HEK293 (cell line): ENCODE measurements around the gene CLIC5.

Experiments used
- CTCF ChIA-PET: fragments of 350-600 bp; formaldehyde crosslinking; extraction: SDS; loops from one replicate; lab custom pipeline; 2021; ENCODE audit warnings: antibody characterized with exemption; lab: Yijun Ruan, JAX
- POLR2A ChIA-PET: fragments of 300-600 bp; formaldehyde crosslinking; extraction: SDS; loops from one replicate; lab custom pipeline; 2020; ENCODE audit warnings: antibody characterized with exemption, inconsistent platforms; lab: Yijun Ruan, JAX
- H3K27ac ChIP-seq: fragments of 200-500 bp; sonication (Bioruptor generic); 2 replicates; pipeline ENCODE4 v1.5.1; 2014; ENCODE audit warnings: low read depth, low read length, control low read depth, inconsistent platforms; ENCODE audit errors: extremely low read depth
- H3K36me3 ChIP-seq, 2 experiments: fragments of 200-500 bp in 1 of 2; sonication (Bioruptor generic) in 1 of 2; 1 replicate in 1 of 2; 2 replicates in 1 of 2; pipeline ENCODE4 v1.5.1; 2014 to 2017; ENCODE audit warnings: inconsistent platforms in 2 of 2, low read length in 2 of 2; ENCODE audit not compliant: control insufficient read depth in 2 of 2, insufficient read depth in 1 of 2
- H3K4me1 ChIP-seq: fragments of 200-500 bp; sonication (Bioruptor generic); 2 replicates; pipeline ENCODE4 v1.5.1; 2014; ENCODE audit warnings: mild to moderate bottlenecking, low read length, inconsistent platforms; ENCODE audit not compliant: control insufficient read depth, insufficient read depth
- H3K4me3 ChIP-seq: 2 replicates; pipeline ENCODE4 v1.5.1; 2011; ENCODE audit warnings: low read depth, mild to moderate bottlenecking, control low read depth, low read length, moderate library complexity
- H3K9me3 ChIP-seq: fragments of 200-500 bp; sonication (Bioruptor generic); 2 replicates; pipeline ENCODE4 v1.5.1; 2014; ENCODE audit warnings: low read depth, low read length, inconsistent platforms; ENCODE audit not compliant: control insufficient read depth, insufficient read depth
- EGR2 ChIP-seq: fragments of 450-650 bp; formaldehyde crosslinking; IDR thresholded peaks from 2 replicates; pipeline ENCODE4 v1.5.1; 2016; ENCODE audit warnings: low read depth, missing biosample characterization, missing genetic modification characterization
- GLI4 ChIP-seq: fragments of 450-650 bp; formaldehyde crosslinking; IDR thresholded peaks from 2 replicates; pipeline ENCODE4 v1.5.1; 2016; ENCODE audit warnings: missing biosample characterization, missing genetic modification characterization
- HOXC10 ChIP-seq: sonication (generic); formaldehyde crosslinking; IDR thresholded peaks from 2 replicates; pipeline ENCODE4 v1.8.1; 2023; ENCODE audit warnings: mild to moderate bottlenecking, missing genetic modification reagents
- MEIS1 ChIP-seq: sonication (generic); formaldehyde crosslinking; IDR thresholded peaks from 2 replicates; pipeline ENCODE4 v1.8.1; 2022; ENCODE audit warnings: missing genetic modification reagents, mild to moderate bottlenecking, borderline replicate concordance
- OVOL3 ChIP-seq: fragments of 450-650 bp; formaldehyde crosslinking; IDR thresholded peaks from 2 replicates; pipeline ENCODE4 v1.5.1; 2016; ENCODE audit warnings: missing biosample characterization, missing genetic modification characterization
- PRDM1 ChIP-seq: fragments of 450-650 bp; formaldehyde crosslinking; IDR thresholded peaks from 2 replicates; pipeline ENCODE4; 2016; ENCODE audit warnings: missing biosample characterization, missing genetic modification characterization
- SCRT2 ChIP-seq: fragments of 450-650 bp; formaldehyde crosslinking; IDR thresholded peaks from 2 replicates; pipeline ENCODE4 v1.5.1; 2016; ENCODE audit warnings: missing biosample characterization, missing genetic modification characterization
- YY1 ChIP-seq: fragments of 450-650 bp; formaldehyde crosslinking; IDR thresholded peaks from 2 replicates; pipeline ENCODE4 v1.5.1; 2018; ENCODE audit warnings: missing biosample characterization, missing genetic modification characterization
- ZIC2 ChIP-seq: fragments of 450-650 bp; formaldehyde crosslinking; IDR thresholded peaks from 2 replicates; pipeline ENCODE4 v1.5.1; 2016; ENCODE audit warnings: missing biosample characterization, missing genetic modification characterization
- ZNF132 ChIP-seq: fragments of 450-650 bp; formaldehyde crosslinking; IDR thresholded peaks from 2 replicates; pipeline ENCODE4 v1.5.1; 2017; ENCODE audit warnings: missing biosample characterization, missing genetic modification characterization, borderline replicate concordance
- ZNF133 ChIP-seq: fragments of 450-650 bp; formaldehyde crosslinking; IDR thresholded peaks from 2 replicates; pipeline ENCODE4 v1.5.1; 2016; ENCODE audit warnings: missing biosample characterization, missing genetic modification characterization
- ZNF138 ChIP-seq: fragments of 450-650 bp; formaldehyde crosslinking; IDR thresholded peaks from 2 replicates; pipeline ENCODE4 v1.5.1; 2016; ENCODE audit warnings: missing biosample characterization, missing genetic modification characterization, borderline replicate concordance
- ZNF175 ChIP-seq: fragments of 450-650 bp; formaldehyde crosslinking; IDR thresholded peaks from 2 replicates; pipeline ENCODE4 v1.5.1; 2016; ENCODE audit warnings: missing biosample characterization, missing genetic modification characterization
- ZNF302 ChIP-seq: fragments of 450-650 bp; formaldehyde crosslinking; IDR thresholded peaks from 2 replicates; pipeline ENCODE4 v1.5.1; 2016; ENCODE audit warnings: missing biosample characterization, missing genetic modification characterization, low read depth
- ZNF530 ChIP-seq: fragments of 450-650 bp; formaldehyde crosslinking; IDR thresholded peaks from 2 replicates; pipeline ENCODE4 v1.5.1; 2016; ENCODE audit warnings: low read depth, missing biosample characterization, missing genetic modification characterization
- ZNF677 ChIP-seq: fragments of 450-650 bp; IDR thresholded peaks from 2 replicates; pipeline ENCODE4 v1.5.0; 2018; ENCODE audit warnings: missing biosample characterization, mild to moderate bottlenecking, missing genetic modification characterization, moderate library complexity
- ZNF791 ChIP-seq: fragments of 450-650 bp; formaldehyde crosslinking; IDR thresholded peaks from 2 replicates; pipeline ENCODE4 v1.5.1; 2016; ENCODE audit warnings: missing biosample characterization, missing genetic modification characterization
- TF ChIP-seq, protein P1 (sequence below): fragments of 450-650 bp; formaldehyde crosslinking; IDR thresholded peaks from 2 replicates; pipeline ENCODE4 v1.5.1; 2016; ENCODE audit warnings: missing biosample characterization, missing genetic modification characterization, borderline replicate concordance
- TF ChIP-seq, protein P2 (sequence below): fragments of 450-650 bp; formaldehyde crosslinking; conservative IDR thresholded peaks from 2 replicates; pipeline ENCODE4 v1.5.1; 2016; ENCODE audit warnings: low read depth, missing biosample characterization, missing genetic modification characterization
- TF ChIP-seq, protein P3 (sequence below): fragments of 450-650 bp; formaldehyde crosslinking; IDR thresholded peaks from 2 replicates; pipeline ENCODE4 v1.5.1; 2016; ENCODE audit warnings: missing biosample characterization, missing genetic modification characterization
- TF ChIP-seq, protein P4 (sequence below): fragments of 450-650 bp; formaldehyde crosslinking; IDR thresholded peaks from 2 replicates; pipeline ENCODE4 v1.5.1; 2017; ENCODE audit warnings: missing biosample characterization, mild to moderate bottlenecking, missing genetic modification characterization, moderate library complexity
- TF ChIP-seq, protein P5 (sequence below): fragments of 450-650 bp; formaldehyde crosslinking; IDR thresholded peaks from 2 replicates; pipeline ENCODE4 v1.5.1; 2016; ENCODE audit warnings: missing biosample characterization, missing genetic modification characterization

The CLIC5 gene

DNA sequence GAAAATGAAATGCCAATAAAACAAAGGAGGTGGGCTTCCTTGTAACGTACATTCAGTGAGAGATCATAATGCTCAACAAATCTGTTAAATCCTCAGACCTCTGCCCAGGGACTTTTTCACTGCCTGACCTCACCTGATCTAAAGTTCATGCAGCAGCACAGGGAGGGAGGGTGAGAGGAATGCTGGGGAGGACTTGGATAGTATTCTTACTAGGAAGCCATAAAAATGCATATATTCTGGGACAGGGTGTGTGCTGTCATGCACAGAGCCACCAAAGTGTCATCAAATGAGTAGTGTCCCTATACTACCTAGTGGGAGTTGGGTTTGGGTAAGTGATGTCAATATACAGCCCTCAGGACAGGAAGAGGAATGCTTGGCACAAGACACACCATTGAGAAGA lies 32.6 kb downstream of the CLIC5 start:
- no peak overlapping the region for H3K27ac ChIP-seq
- no peaks in the 10 kb centered on the region for H3K9me3 ChIP-seq
- no peak overlapping the region for H3K4me3 ChIP-seq
- CTCF ChIA-PET, result no interaction called here
- POLR2A ChIA-PET, result no interaction called here
- H3K36me3 ChIP-seq, result no peaks in the 10 kb centered on the region
- no peaks in the 10 kb centered on the region for H3K4me1 ChIP-seq
- TF ChIP-seq HOXC10 (CRISPR knock-in tag) (no peak), MEIS1 (CRISPR knock-in tag) (no peak), YY1 (tag by site-specific recombination) (no peak), ZNF175 (tag by site-specific recombination) (no peak), SCRT2 (tag by site-specific recombination) (no peak)
- TF ChIP-seq, protein P1, sequence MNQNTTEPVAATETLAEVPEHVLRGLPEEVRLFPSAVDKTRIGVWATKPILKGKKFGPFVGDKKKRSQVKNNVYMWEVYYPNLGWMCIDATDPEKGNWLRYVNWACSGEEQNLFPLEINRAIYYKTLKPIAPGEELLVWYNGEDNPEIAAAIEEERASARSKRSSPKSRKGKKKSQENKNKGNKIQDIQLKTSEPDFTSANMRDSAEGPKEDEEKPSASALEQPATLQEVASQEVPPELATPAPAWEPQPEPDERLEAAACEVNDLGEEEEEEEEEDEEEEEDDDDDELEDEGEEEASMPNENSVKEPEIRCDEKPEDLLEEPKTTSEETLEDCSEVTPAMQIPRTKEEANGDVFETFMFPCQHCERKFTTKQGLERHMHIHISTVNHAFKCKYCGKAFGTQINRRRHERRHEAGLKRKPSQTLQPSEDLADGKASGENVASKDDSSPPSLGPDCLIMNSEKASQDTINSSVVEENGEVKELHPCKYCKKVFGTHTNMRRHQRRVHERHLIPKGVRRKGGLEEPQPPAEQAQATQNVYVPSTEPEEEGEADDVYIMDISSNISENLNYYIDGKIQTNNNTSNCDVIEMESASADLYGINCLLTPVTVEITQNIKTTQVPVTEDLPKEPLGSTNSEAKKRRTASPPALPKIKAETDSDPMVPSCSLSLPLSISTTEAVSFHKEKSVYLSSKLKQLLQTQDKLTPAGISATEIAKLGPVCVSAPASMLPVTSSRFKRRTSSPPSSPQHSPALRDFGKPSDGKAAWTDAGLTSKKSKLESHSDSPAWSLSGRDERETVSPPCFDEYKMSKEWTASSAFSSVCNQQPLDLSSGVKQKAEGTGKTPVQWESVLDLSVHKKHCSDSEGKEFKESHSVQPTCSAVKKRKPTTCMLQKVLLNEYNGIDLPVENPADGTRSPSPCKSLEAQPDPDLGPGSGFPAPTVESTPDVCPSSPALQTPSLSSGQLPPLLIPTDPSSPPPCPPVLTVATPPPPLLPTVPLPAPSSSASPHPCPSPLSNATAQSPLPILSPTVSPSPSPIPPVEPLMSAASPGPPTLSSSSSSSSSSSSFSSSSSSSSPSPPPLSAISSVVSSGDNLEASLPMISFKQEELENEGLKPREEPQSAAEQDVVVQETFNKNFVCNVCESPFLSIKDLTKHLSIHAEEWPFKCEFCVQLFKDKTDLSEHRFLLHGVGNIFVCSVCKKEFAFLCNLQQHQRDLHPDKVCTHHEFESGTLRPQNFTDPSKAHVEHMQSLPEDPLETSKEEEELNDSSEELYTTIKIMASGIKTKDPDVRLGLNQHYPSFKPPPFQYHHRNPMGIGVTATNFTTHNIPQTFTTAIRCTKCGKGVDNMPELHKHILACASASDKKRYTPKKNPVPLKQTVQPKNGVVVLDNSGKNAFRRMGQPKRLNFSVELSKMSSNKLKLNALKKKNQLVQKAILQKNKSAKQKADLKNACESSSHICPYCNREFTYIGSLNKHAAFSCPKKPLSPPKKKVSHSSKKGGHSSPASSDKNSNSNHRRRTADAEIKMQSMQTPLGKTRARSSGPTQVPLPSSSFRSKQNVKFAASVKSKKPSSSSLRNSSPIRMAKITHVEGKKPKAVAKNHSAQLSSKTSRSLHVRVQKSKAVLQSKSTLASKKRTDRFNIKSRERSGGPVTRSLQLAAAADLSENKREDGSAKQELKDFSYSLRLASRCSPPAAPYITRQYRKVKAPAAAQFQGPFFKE (tag by site-specific recombination), result no peak

DNA sequence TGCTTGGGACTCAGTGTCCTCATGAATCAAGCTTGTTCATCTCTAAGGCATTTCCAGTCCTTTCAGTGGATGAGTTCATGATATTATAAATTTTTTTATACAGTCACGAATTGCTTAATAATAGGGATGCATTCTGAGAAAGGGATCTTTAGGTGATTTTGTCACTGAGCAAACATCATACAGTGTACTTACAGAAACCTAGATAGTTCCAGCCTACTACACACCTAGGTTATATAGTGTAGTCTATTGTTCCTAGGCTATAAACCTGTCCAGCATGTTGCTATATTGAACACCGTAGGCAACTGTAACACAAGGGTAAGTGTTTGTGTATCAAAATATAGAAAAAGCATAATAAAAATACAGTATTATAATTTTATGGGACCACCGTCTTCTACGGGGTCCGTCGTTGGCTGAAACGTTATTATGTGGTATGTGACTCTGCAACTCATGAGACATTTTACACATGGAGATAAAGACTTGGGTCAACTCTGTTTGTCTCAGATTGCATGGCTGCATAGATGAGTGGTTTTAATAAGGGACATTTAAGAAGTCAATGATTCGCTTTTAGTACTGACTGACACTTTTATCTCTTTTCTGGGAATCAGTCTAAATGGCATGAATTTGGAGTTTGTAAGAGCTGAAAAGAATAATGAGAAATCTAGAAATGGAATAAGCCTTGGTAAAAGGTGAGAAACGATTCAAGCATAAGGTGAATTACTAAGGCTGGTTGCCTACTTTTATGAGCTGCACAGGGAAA lies 33.2 kb downstream of the CLIC5 start:
- POLR2A ChIA-PET, result no interaction called here
- H3K4me1 ChIP-seq, result no peaks in the 10 kb centered on the region
- CTCF ChIA-PET, result no interaction called here
- no peaks in the 10 kb centered on the region for H3K9me3 ChIP-seq
- H3K27ac ChIP-seq, result no peak overlapping the region
- no peaks in the 10 kb centered on the region for H3K36me3 ChIP-seq
- H3K4me3 ChIP-seq, result no peak overlapping the region
- TF ChIP-seq, protein P2, sequence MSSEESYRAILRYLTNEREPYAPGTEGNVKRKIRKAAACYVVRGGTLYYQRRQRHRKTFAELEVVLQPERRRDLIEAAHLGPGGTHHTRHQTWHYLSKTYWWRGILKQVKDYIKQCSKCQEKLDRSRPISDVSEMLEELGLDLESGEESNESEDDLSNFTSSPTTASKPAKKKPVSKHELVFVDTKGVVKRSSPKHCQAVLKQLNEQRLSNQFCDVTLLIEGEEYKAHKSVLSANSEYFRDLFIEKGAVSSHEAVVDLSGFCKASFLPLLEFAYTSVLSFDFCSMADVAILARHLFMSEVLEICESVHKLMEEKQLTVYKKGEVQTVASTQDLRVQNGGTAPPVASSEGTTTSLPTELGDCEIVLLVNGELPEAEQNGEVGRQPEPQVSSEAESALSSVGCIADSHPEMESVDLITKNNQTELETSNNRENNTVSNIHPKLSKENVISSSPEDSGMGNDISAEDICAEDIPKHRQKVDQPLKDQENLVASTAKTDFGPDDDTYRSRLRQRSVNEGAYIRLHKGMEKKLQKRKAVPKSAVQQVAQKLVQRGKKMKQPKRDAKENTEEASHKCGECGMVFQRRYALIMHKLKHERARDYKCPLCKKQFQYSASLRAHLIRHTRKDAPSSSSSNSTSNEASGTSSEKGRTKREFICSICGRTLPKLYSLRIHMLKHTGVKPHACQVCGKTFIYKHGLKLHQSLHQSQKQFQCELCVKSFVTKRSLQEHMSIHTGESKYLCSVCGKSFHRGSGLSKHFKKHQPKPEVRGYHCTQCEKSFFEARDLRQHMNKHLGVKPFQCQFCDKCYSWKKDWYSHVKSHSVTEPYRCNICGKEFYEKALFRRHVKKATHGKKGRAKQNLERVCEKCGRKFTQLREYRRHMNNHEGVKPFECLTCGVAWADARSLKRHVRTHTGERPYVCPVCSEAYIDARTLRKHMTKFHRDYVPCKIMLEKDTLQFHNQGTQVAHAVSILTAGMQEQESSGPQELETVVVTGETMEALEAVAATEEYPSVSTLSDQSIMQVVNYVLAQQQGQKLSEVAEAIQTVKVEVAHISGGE (tag by site-specific recombination), result no peak
- TF ChIP-seq ZIC2 (tag by site-specific recombination) (no peak), HOXC10 (CRISPR knock-in tag) (no peak), ZNF530 (tag by site-specific recombination) (no peak), GLI4 (tag by site-specific recombination) (no peak), ZNF302 (tag by site-specific recombination) (no peak), ZNF132 (tag by site-specific recombination) (no peak), PRDM1 (tag by site-specific recombination) (no peak), EGR2 (tag by site-specific recombination) (no peak), ZNF138 (tag by site-specific recombination) (no peak), OVOL3 (tag by site-specific recombination) (no peak), ZNF133 (tag by site-specific recombination) (no peak), ZNF677 (tag by site-specific recombination) (no peak), ZNF791 (tag by site-specific recombination) (no peak)
- TF ChIP-seq, protein P3, sequence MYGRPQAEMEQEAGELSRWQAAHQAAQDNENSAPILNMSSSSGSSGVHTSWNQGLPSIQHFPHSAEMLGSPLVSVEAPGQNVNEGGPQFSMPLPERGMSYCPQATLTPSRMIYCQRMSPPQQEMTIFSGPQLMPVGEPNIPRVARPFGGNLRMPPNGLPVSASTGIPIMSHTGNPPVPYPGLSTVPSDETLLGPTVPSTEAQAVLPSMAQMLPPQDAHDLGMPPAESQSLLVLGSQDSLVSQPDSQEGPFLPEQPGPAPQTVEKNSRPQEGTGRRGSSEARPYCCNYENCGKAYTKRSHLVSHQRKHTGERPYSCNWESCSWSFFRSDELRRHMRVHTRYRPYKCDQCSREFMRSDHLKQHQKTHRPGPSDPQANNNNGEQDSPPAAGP (tag by site-specific recombination), result no peak
- TF ChIP-seq, protein P4, sequence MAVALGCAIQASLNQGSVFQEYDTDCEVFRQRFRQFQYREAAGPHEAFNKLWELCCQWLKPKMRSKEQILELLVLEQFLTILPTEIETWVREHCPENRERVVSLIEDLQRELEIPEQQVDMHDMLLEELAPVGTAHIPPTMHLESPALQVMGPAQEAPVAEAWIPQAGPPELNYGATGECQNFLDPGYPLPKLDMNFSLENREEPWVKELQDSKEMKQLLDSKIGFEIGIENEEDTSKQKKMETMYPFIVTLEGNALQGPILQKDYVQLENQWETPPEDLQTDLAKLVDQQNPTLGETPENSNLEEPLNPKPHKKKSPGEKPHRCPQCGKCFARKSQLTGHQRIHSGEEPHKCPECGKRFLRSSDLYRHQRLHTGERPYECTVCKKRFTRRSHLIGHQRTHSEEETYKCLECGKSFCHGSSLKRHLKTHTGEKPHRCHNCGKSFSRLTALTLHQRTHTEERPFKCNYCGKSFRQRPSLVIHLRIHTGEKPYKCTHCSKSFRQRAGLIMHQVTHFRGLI, result no peak
- TF ChIP-seq, protein P5, sequence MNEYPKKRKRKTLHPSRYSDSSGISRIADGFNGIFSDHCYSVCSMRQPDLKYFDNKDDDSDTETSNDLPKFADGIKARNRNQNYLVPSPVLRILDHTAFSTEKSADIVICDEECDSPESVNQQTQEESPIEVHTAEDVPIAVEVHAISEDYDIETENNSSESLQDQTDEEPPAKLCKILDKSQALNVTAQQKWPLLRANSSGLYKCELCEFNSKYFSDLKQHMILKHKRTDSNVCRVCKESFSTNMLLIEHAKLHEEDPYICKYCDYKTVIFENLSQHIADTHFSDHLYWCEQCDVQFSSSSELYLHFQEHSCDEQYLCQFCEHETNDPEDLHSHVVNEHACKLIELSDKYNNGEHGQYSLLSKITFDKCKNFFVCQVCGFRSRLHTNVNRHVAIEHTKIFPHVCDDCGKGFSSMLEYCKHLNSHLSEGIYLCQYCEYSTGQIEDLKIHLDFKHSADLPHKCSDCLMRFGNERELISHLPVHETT (tag by site-specific recombination), result no peak
